ACHN (cell line): ENCODE measurements around the gene ATR.
"Not testable (repeated sequence)": the region's sequence is repeated elsewhere in the genome, so short reads cannot be mapped to it uniquely, and the experiment has no call there.

Experiments used
- DNase-seq: peaks from one replicate; pipeline ENCODE4 v3.0.0-alpha.2; 2015
- in situ Hi-C: cut with HindIII; loops from 2 replicates; pipeline ENCODE4 v1.10.0; 2017; ENCODE audit warnings: low sequenced_read_pairs, low pct_ligation_motif_present, low pct_unique_long_range_greater_than_20kb

The ATR gene

GRCh38 chr3:142578329-142579223 lies at the start of gene ATR:
ATR (minus strand) TSS chr3:142578733; CDS start chr3:142578704, 29 bp downstream.
- peak; percentile 93 for DNase-seq
- in situ Hi-C loops: no loop called here

GRCh38 chr3:142626971-142627370 lies 48.4 kb upstream of the ATR start:
- DNase-seq: no peak
- in situ Hi-C loops: no loop called here

GRCh38 chr3:142625153-142625440 lies 46.6 kb upstream of the ATR start:
- in situ Hi-C loops: no loop called here
- DNase-seq: no peak

GRCh38 chr3:142624341-142625152 lies 46.0 kb upstream of the ATR start:
- in situ Hi-C loops: no loop called here
- no peak for DNase-seq

GRCh38 chr3:142623194-142623593 lies 44.7 kb upstream of the ATR start:
- DNase-seq: no peak
- in situ Hi-C loops: no loop called here

- no peak for DNase-seq
- in situ Hi-C loops: no loop called here
These were observed 43.9 kb upstream of the ATR start for GRCh38 chr3:142622405-142622804.

GRCh38 chr3:142618917-142619461 lies 40.5 kb upstream of the ATR start:
- no peak for DNase-seq
- in situ Hi-C loops: no loop called here

- no peak for DNase-seq
- in situ Hi-C loops: no loop called here
These were observed 36.6 kb upstream of the ATR start for GRCh38 chr3:142615171-142615570.

- DNase-seq: no peak
- in situ Hi-C loops: no loop called here
These were observed 35.6 kb upstream of the ATR start for GRCh38 chr3:142614059-142614626.

GRCh38 chr3:142613491-142613890 lies 35.0 kb upstream of the ATR start:
- in situ Hi-C loops: no loop called here
- DNase-seq: no peak

GRCh38 chr3:142611206-142611605 lies 32.7 kb upstream of the ATR start:
- in situ Hi-C loops: no loop called here
- DNase-seq: no peak

- in situ Hi-C loops: no loop called here
These were observed 30.6 kb upstream of the ATR start for GRCh38 chr3:142609136-142609535.

GRCh38 chr3:142608631-142609030 lies 30.1 kb upstream of the ATR start:
- in situ Hi-C loops: no loop called here
- DNase-seq: no peak

More at GRCh38 chr3:142609136-142609535, 30.6 kb upstream of the ATR start:
- DNase-seq: no peak

GRCh38 chr3:142604940-142605339 lies 26.4 kb upstream of the ATR start:
- in situ Hi-C loops: no loop called here
- DNase-seq: no peak

- DNase-seq, in situ Hi-C loops: not testable (repeated sequence)
These were observed 24.8 kb upstream of the ATR start for GRCh38 chr3:142603386-142603705.

GRCh38 chr3:142602619-142603385 lies 24.3 kb upstream of the ATR start:
- no peak for DNase-seq
- in situ Hi-C loops: no loop called here

GRCh38 chr3:142601713-142602112 lies 23.2 kb upstream of the ATR start:
- no peak for DNase-seq
- in situ Hi-C loops: no loop called here

- in situ Hi-C loops: no loop called here
- no peak for DNase-seq
These were observed 19.4 kb upstream of the ATR start for GRCh38 chr3:142597906-142598305.

- in situ Hi-C loops: no loop called here
- no peak for DNase-seq
These were observed 18.2 kb upstream of the ATR start for GRCh38 chr3:142596726-142597088.
